Lung (tissue), 12 donors: ENCODE results near the gene NOC4L. TPM values are rescaled to one million over a fixed set of nuclear protein-coding genes. Genes with fewer than 3 reads are reported as not detected.

Experiments used
- ATAC-seq: fragments of 200-7000 bp; cut with Tn5 transposase; one replicate; pipeline ENCODE4 v1.9.1; 2020; ENCODE audit warnings: moderate number of reproducible peaks; ENCODE audit not compliant: insufficient read depth, low FRiP score
- DNase-seq, 3 donors: peaks; one replicate each; pipeline ENCODE4 v3.0.0-alpha.2; 2013 to 2017
- H3K27ac ChIP-seq, 2 donors: one replicate each; pipeline ENCODE4 v1.5.1; 2013; ENCODE audit warnings: mild to moderate bottlenecking in 2 of 2, moderate library complexity in 2 of 2, control low read depth in 1 of 2, inconsistent platforms in 1 of 2, low read depth in 1 of 2, low read length in 1 of 2
- H3K27me3 ChIP-seq, 3 donors: one replicate each; pipeline ENCODE4 v1.5.1; 2013; ENCODE audit warnings: low read length in 2 of 3; ENCODE audit not compliant: control insufficient read depth in 3 of 3, insufficient read depth in 3 of 3
- H3K36me3 ChIP-seq, 4 donors: one replicate each; pipeline ENCODE4 v1.5.1; 2013; ENCODE audit warnings: low read length in 4 of 4, mild to moderate bottlenecking in 1 of 4, moderate library complexity in 1 of 4; ENCODE audit not compliant: control insufficient read depth in 4 of 4, insufficient read depth in 4 of 4
- H3K4me1 ChIP-seq, 5 donors: one replicate each; pipeline ENCODE4 v1.5.1; 2013; ENCODE audit warnings: low read length in 5 of 5, mild to moderate bottlenecking in 2 of 5, moderate library complexity in 1 of 5; ENCODE audit not compliant: control insufficient read depth in 5 of 5, insufficient read depth in 5 of 5
- H3K4me3 ChIP-seq: one replicate; pipeline ENCODE4 v1.5.1; 2013; ENCODE audit warnings: mild to moderate bottlenecking, control low read depth, moderate library complexity
- H3K9ac ChIP-seq, 2 donors: one replicate each; pipeline ENCODE4 v1.5.1; 2013; ENCODE audit warnings: low read length in 2 of 2, control low read depth in 1 of 2; ENCODE audit not compliant: insufficient read depth in 1 of 2
- H3K9me3 ChIP-seq, 4 donors: one replicate each; pipeline ENCODE4 v1.5.1; 2013; ENCODE audit warnings: low read length in 3 of 4, mild to moderate bottlenecking in 1 of 4, moderate library complexity in 1 of 4; ENCODE audit not compliant: control insufficient read depth in 4 of 4, insufficient read depth in 3 of 4
- CTCF ChIP-seq: IDR thresholded peaks from 2 replicates; pipeline ENCODE4 v1.5.1; 2012; ENCODE audit warnings: mild to moderate bottlenecking; ENCODE audit errors: control extremely low read depth, extremely low read depth
- WGBS, 2 donors: extraction: QIAGEN DNeasy Blood & Tissue Kit; methylation state at CpG; one replicate each; pipeline ENCODE4 v1.1.7; 2013; 5-methylcytosine and 5-hydroxymethylcytosine counted together
- polyA plus RNA-seq, 2 donors: library from polyadenylated mRNA; stranded (reverse); fragments of 200-250 nt; gene quantifications; one replicate each; pipeline ENCODE4 v1.2.1, GENCODE V29; 2013
- total RNA-seq, 2 donors: library from RNA; depleted of rRNA in 1 of 2; stranded (reverse); fragments of >200 nt in 1 of 2; gene quantifications; one replicate each; pipeline ENCODE4 v1.2.1, GENCODE V29; 2014 to 2021
- donor health status: control.
- donor health status: control.
- donor health status: Bipolar disorder and iron deficiency.
- donor health status: healthy.
- donor health status: DM: yes; HTN: yes; CAD: no.

The NOC4L gene
- total and polyA plus RNA-seq, 4 donors, result 6.3 to 27.8 (median 25.9) TPM

GRCh38 chr12:132186857-132187620 lies 42.8 kb downstream of the NOC4L start:
- DNase-seq (no peak), ATAC-seq (no peak)
- H3K4me1 ChIP-seq, result peaks cover 0 to 8% (median 6%) of the 10 kb centered on the region in 5 donors
- no peak for TF ChIP-seq CTCF
- H3K4me3 ChIP-seq, result no peak overlapping the region
- no peak overlapping the region for H3K9ac ChIP-seq
- H3K27me3 ChIP-seq, result peaks cover 0 to 61% (median 0%) of the 10 kb centered on the region in 3 donors
- H3K9me3 ChIP-seq, result peaks cover 0 to 10% (median 2%) of the 10 kb centered on the region in 4 donors
- WGBS, 2 donors, result 69 to 75% methylated on average over 39 of the region's 39 CpGs
- no peaks in the 10 kb centered on the region for H3K36me3 ChIP-seq
- H3K27ac ChIP-seq, result no peak overlapping the region

- DNase-seq (no peak), ATAC-seq (no peak)
- H3K9ac ChIP-seq, result no peak overlapping the region
- no peaks in the 10 kb centered on the region for H3K36me3 ChIP-seq
- TF ChIP-seq CTCF, result no peak
- peaks cover 0 to 9% (median 0%) of the 10 kb centered on the region in 4 donors for H3K9me3 ChIP-seq
- 88 to 92% methylated on average over 33 to 35 of the region's 35 CpGs for WGBS, 2 donors
- H3K4me1 ChIP-seq, result peaks cover 0 to 8% (median 6%) of the 10 kb centered on the region in 5 donors
- H3K4me3 ChIP-seq, result no peak overlapping the region
- H3K27ac ChIP-seq, result no peak overlapping the region
- peaks cover 0 to 56% (median 0%) of the 10 kb centered on the region in 3 donors for H3K27me3 ChIP-seq
Observed at GRCh38 chr12:132187646-132188450, 43.6 kb downstream of the NOC4L start.

- Histone ChIP-seq H3K27me3 (peaks cover 0 to 56% (median 0%) of the 10 kb centered on the region in 3 donors), H3K4me3 (no peak overlapping the region), H3K27ac (no peak overlapping the region), H3K4me1 (peaks cover 0 to 8% (median 6%) of the 10 kb centered on the region in 5 donors), H3K36me3 (no peaks in the 10 kb centered on the region), H3K9ac (no peak overlapping the region), H3K9me3 (peaks cover 0 to 12% (median 0%) of the 10 kb centered on the region in 4 donors)
- DNase-seq (no peak), ATAC-seq (no peak)
- 86 to 88% methylated on average over 21 of the region's 21 CpGs for WGBS, 2 donors
- no peak for TF ChIP-seq CTCF
Observed at GRCh38 chr12:132188451-132188901, 44.2 kb downstream of the NOC4L start.
